ENCODE data around the gene CDS2.

GRCh38 chr20:5135363-5136012, 8.7 kb downstream of the CDS2 start:
- TF ChIP-seq, protein P1, sequence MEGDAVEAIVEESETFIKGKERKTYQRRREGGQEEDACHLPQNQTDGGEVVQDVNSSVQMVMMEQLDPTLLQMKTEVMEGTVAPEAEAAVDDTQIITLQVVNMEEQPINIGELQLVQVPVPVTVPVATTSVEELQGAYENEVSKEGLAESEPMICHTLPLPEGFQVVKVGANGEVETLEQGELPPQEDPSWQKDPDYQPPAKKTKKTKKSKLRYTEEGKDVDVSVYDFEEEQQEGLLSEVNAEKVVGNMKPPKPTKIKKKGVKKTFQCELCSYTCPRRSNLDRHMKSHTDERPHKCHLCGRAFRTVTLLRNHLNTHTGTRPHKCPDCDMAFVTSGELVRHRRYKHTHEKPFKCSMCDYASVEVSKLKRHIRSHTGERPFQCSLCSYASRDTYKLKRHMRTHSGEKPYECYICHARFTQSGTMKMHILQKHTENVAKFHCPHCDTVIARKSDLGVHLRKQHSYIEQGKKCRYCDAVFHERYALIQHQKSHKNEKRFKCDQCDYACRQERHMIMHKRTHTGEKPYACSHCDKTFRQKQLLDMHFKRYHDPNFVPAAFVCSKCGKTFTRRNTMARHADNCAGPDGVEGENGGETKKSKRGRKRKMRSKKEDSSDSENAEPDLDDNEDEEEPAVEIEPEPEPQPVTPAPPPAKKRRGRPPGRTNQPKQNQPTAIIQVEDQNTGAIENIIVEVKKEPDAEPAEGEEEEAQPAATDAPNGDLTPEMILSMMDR (conservative IDR thresholded peaks at IDR 0.05; ENCODE audit: low read depth in 2 of 2) = no peak
- no peak for TF ChIP-seq EZH2 (IDR thresholded peaks at IDR 0.05; ENCODE audit: low read depth, unreplicated experiment)
